Activated CD4-positive, alpha-beta T cell treated with anti-CD3 and anti-CD28 coated beads for 1 hour (primary cell): ENCODE measurements around the gene TARP.

ENCODE experiments used
- DNase-seq: peaks from one replicate; pipeline ENCODE4 v3.0.0-alpha.2; 2020

The TARP gene

GRCh38 chr7:38273286-38273995 lies at the start of gene TARP:
Gene TARP, minus strand, starts transcription at chr7:38273636.
- no peak for DNase-seq

- DNase-seq: no peak
Measured at GRCh38 chr7:38323156-38323555, 49.7 kb upstream of the TARP start.

GRCh38 chr7:38322461-38322860 lies 49.0 kb upstream of the TARP start:
- no peak for DNase-seq

GRCh38 chr7:38321967-38322366 lies 48.5 kb upstream of the TARP start:
- DNase-seq: no peak

- DNase-seq: no peak
Measured at GRCh38 chr7:38321515-38321944, 48.1 kb upstream of the TARP start.

GRCh38 chr7:38321050-38321449 lies 47.6 kb upstream of the TARP start:
- DNase-seq: no peak

- no peak for DNase-seq
Measured at GRCh38 chr7:38319873-38320272, 46.4 kb upstream of the TARP start.

- DNase-seq: no peak
Measured at GRCh38 chr7:38318803-38319416, 45.5 kb upstream of the TARP start.

GRCh38 chr7:38318241-38318640 lies 44.8 kb upstream of the TARP start:
- no peak for DNase-seq

GRCh38 chr7:38317515-38317914 lies 44.1 kb upstream of the TARP start:
- no peak for DNase-seq

- no peak for DNase-seq
Measured at GRCh38 chr7:38316733-38317360, 43.4 kb upstream of the TARP start.

- no peak for DNase-seq
Measured at GRCh38 chr7:38315410-38315809, 42.0 kb upstream of the TARP start.

GRCh38 chr7:38312821-38313220 lies 39.4 kb upstream of the TARP start:
- no peak for DNase-seq

- DNase-seq: no peak
Measured at GRCh38 chr7:38311329-38311937, 38.0 kb upstream of the TARP start.

GRCh38 chr7:38310591-38311101 lies 37.2 kb upstream of the TARP start:
- no peak for DNase-seq

GRCh38 chr7:38309555-38309954 lies 36.1 kb upstream of the TARP start:
- DNase-seq: no peak

GRCh38 chr7:38308140-38308539 lies 34.7 kb upstream of the TARP start:
- no peak for DNase-seq

GRCh38 chr7:38307640-38308039 lies 34.2 kb upstream of the TARP start:
- no peak for DNase-seq

- no peak for DNase-seq
Measured at GRCh38 chr7:38306914-38307313, 33.5 kb upstream of the TARP start.

GRCh38 chr7:38306171-38306570 lies 32.7 kb upstream of the TARP start:
- no peak for DNase-seq

GRCh38 chr7:38303866-38304265 lies 30.4 kb upstream of the TARP start:
- no peak for DNase-seq

- no peak for DNase-seq
Measured at GRCh38 chr7:38300175-38300574, 26.7 kb upstream of the TARP start.

- no peak for DNase-seq
Measured at GRCh38 chr7:38299275-38299931, 26.0 kb upstream of the TARP start.
